ENCODE measurements around the gene SLC35A2. TPM values are rescaled to one million over a fixed set of nuclear protein-coding genes. Genes with fewer than 3 reads are reported as not detected.

SLC35A2 gene
- total RNA-seq: 20.8 and 35.4 TPM in 2 replicates

DNA sequence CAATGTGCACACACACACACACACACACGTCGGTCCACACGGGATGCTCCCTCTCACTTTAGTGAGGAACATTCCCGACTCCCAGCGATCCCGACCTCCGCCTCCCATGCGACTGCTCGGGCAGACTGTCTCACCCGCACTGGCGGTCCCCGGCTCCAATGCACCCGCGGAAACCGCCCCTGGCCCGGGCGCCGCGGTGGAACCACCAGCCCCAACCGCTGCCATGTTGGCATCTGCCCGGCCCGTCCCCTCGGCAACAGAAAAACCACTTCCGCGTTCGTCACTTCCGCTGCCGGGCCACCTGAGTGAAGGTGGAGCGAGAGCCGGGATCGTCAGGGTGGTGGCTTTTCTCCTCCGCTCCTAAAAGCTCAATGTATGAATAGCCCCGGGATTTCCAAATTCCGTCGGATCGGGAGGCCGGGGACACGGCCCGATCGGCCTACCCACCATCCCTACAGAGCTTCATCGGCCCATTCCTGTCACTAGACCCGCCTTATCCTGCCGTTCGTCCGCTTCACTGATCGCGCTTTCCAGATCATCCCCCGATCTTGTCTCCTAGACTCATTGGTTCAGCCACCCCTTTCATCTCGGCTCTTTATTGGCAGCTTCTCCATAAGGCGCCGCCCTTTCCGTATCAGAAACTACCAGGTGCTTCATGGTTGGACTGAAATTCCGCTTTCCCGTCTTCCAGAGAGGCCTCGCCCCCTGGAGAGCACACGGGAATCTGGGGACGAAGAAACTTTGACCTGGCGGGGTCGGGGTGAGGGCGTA is at the start of gene SLC35A2:
Gene SLC35A2, minus strand, starts transcription at position 235 of the 771 bp plus-strand sequence. Its CDS starts 10 bp downstream, at position 225.

DNA sequence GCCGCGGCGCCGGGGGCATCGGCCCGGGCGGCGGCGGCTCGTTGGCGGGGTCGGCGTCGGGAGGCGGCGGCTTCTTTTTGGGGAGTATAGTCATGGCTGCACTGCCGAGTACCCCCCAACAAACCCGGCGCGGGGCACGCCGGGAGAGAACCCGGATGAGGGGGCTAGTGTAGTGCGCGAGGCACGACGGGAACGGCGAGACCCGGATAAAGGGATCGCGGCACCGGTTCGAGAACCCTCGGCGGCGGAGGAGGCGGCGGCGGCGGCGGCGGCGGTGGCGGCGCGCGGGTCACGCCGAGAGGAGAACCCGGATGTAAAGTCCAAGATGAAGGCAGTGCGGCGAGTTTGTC is 46.0 kb upstream of the SLC35A2 start, which contains the start of gene OTUD5:
Gene OTUD5, minus strand, starts transcription at position 131 of the 350 bp plus-strand sequence. Its CDS starts 37 bp downstream, at position 94.

DNA sequence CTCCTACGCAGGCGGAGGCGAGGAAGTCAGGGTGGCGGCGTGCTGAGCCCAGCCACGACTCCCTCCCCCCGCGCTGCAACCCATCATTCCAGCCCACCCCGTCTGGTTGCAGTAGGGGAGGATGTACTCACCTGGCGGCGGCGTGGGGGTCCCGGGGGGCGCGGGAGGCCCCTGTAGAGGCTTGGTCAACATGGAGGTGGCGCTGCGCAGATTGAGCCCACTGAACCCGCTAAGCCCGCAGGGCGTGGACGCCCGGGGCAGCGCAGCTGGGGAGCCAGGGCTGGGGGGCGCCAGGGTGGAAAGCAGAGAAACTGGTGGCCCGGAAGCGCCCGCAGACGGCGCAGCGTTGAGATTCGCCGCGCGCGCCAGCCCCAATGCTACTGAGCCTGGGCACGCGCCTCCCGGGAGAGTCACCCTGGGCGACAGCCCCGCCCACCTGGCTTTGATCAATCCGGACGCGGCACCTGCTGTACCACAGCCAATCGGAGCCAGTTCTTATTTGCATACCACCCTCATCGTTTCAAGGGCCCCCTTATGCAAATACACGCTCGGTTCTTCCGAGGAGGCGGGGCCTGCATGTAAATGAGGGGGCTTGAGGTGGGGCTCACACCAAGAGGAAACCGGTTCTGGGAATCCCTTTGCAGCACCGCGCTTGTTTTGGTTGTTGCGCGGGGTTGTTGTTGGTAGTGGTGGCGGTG is 7.3 kb upstream of the SLC35A2 start, which contains the start of gene PIM2:
Gene PIM2, minus strand, starts transcription at position 382 of the 698 bp plus-strand sequence. Its CDS starts 190 bp downstream, at position 192.

DNA sequence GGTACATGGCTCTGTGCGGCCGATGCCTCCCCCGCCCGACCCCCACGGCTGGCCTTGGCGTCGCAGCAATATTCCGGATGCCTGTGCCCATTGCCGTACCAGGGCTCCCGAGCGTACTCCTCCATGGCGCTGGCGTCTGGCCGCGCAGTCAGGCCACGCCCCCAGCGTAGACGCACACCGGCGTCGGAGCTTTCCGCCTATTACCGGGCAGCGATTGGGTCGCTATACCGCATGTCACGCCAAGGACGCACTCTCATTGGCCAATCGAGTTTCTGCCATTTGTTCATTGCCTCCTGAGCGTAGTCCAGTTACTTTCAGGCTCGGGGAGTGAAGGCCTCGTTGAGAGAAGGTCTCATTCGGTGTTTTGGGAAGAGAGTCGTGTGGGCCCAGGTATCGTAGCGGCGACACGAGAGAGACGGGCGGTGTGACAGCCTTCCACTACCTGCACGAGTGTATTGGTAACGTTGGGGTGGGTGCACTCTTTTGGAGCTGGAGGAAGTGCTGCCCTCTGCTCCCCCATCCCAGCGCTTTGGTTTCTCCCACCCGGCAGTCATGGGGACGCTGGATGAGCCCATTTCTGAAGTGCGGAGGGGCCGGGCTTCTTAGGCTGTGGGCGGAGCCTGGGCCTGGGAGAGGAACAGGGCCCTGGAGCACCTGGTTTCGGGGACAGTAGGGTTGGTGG is 13.7 kb downstream of the SLC35A2 start, which contains the start of the genes PQBP1 and TIMM17B:
Gene PQBP1, plus strand, starts transcription at position 306 of the 682 bp plus-strand sequence. CDS start 580 bp downstream, outside the sequence.
Gene TIMM17B, minus strand, starts transcription at position 144 of the 682 bp plus-strand sequence. Its CDS starts 19 bp downstream, at position 125.

Small RNA genes within 50 kb of the gene (small RNA-seq; reads per million reads assigned to genes)
- not detected for gene RNU6-722P

Other genes with a start within 250 kb of the SLC35A2 start
- gene WAS, start 227.8 kb downstream of the SLC35A2 start, total RNA-seq: 0.39 TPM in 1 of 2 replicates, not detected in the other
- 6.7 TPM in 2 replicates for gene SUV39H1, start 214.9 kb downstream of the SLC35A2 start, total RNA-seq
- gene GLOD5, start 149.9 kb downstream of the SLC35A2 start, total RNA-seq: not detected in 2 replicates
- not detected in 2 replicates for gene GATA1, start 125.1 kb downstream of the SLC35A2 start, total RNA-seq
- gene HDAC6, start 109.6 kb downstream of the SLC35A2 start, total RNA-seq: 75.8 and 79.6 TPM in 2 replicates
- gene ERAS, start 85.1 kb downstream of the SLC35A2 start, total RNA-seq: not detected in 2 replicates
- 13.1 and 27.1 TPM in 2 replicates for gene PCSK1N, start 76.0 kb downstream of the SLC35A2 start, total RNA-seq
- 58.8 and 60.9 TPM in 2 replicates for gene TIMM17B, start 13.9 kb downstream of the SLC35A2 start, total RNA-seq
- 47.9 and 62.4 TPM in 2 replicates for gene PQBP1, start 13.7 kb downstream of the SLC35A2 start, total RNA-seq
- gene PIM2, start 7.4 kb upstream of the SLC35A2 start, total RNA-seq: 5.9 and 8.5 TPM in 2 replicates
- 34.5 and 40.6 TPM in 2 replicates for gene OTUD5, start 46.0 kb upstream of the SLC35A2 start, total RNA-seq
- gene KCND1, start 60.2 kb upstream of the SLC35A2 start, total RNA-seq: 0.11 and 0.39 TPM in 2 replicates
- gene GRIPAP1, start 90.6 kb upstream of the SLC35A2 start, total RNA-seq: 13.3 and 15.3 TPM in 2 replicates
- 55.4 and 62.0 TPM in 2 replicates for gene TFE3, start 131.7 kb upstream of the SLC35A2 start, total RNA-seq
- gene CCDC120, start 147.4 kb upstream of the SLC35A2 start, total RNA-seq: 8.2 and 9.3 TPM in 2 replicates
- gene PRAF2, start 162.4 kb upstream of the SLC35A2 start, total RNA-seq: 19.0 and 19.2 TPM in 2 replicates
- 56.1 and 61.8 TPM in 2 replicates for gene WDR45, start 168.2 kb upstream of the SLC35A2 start, total RNA-seq
- 13.3 and 13.9 TPM in 2 replicates for gene GPKOW, start 212.1 kb upstream of the SLC35A2 start, total RNA-seq

All from placental epithelial cell (primary cell).